HG03108 (cell line): ENCODE results near the gene ZP2.
"Not testable (repeated sequence)": the region's sequence is repeated elsewhere in the genome, so short reads cannot be mapped to it uniquely, and the experiment has no call there.

ENCODE experiments used
- ATAC-seq: cut with Tn5 transposase; IDR thresholded peaks from one replicate; pipeline ENCODE4 v1.9.1; 2021; ENCODE audit warnings: moderate library complexity; ENCODE audit not compliant: unreplicated experiment

The ZP2 gene

GRCh38 chr16:21152160-21153030, 59.0 kb downstream of the ZP2 start:
- ATAC-seq = not testable (repeated sequence)

GRCh38 chr16:21150375-21151001, 60.9 kb downstream of the ZP2 start, which contains the start of gene DNAH3:
DNAH3 (minus strand) TSS chr16:21150846; CDS start chr16:21150319, 527 bp downstream.
- no peak for ATAC-seq
